Uterus (tissue), 4 donors: Measurements from ENCODE around the gene P2RY2. TPM values are rescaled to one million over a fixed set of nuclear protein-coding genes. Genes with fewer than 3 reads are reported as not detected.

Experiments used
- DNase-seq, 2 donors: peaks; one replicate each; pipeline ENCODE4 v3.0.0-alpha.2; 2019 to 2020
- H3K27ac ChIP-seq, 2 donors: fragments of 200-600 bp; sonication (generic); 1 replicate in 1 of 2; 2 replicates in 1 of 2; pipeline ENCODE4 v1.5.1; 2016 to 2018
- H3K27me3 ChIP-seq, 2 donors: fragments of 200-600 bp; sonication (generic); one replicate each; pipeline ENCODE4 v1.5.1; 2018 to 2019; ENCODE audit warnings: control low read depth in 1 of 2
- H3K36me3 ChIP-seq, 2 donors: fragments of 200-600 bp; sonication (generic); one replicate each; pipeline ENCODE4 v1.5.1; 2019; ENCODE audit warnings: control low read depth in 1 of 2
- H3K4me1 ChIP-seq, 2 donors: fragments of 200-600 bp; sonication (generic); one replicate each; pipeline ENCODE4 v1.5.1; 2018 to 2019; ENCODE audit warnings: control low read depth in 1 of 2
- H3K4me3 ChIP-seq, 2 donors: fragments of 200-600 bp; sonication (generic); 1 replicate in 1 of 2; 2 replicates in 1 of 2; pipeline ENCODE4 v1.5.1; 2018 to 2019; ENCODE audit warnings: mild to moderate bottlenecking in 1 of 2
- H3K9me3 ChIP-seq, 2 donors: fragments of 200-600 bp; sonication (generic); one replicate each; pipeline ENCODE4 v1.5.1; 2019; ENCODE audit warnings: control low read depth in 1 of 2
- CTCF ChIP-seq, 4 experiments: fragments of 200-600 bp in 2 of 4; fragments of 450-650 bp in 2 of 4; sonication (generic) in 2 of 4; IDR thresholded peaks; one replicate each; pipeline ENCODE4 v1.5.1; 2016 to 2019; ENCODE audit warnings: antibody characterized with exemption in 4 of 4, mild to moderate bottlenecking in 2 of 4, moderate library complexity in 1 of 4
- POLR2A ChIP-seq, 2 donors: fragments of 450-650 bp; IDR thresholded peaks; one replicate each; pipeline ENCODE4 v1.6.1; 2016; ENCODE audit warnings: antibody characterized with exemption in 2 of 2, mild to moderate bottlenecking in 1 of 2, moderate library complexity in 1 of 2
- intact Hi-C: fragments of 100-400 bp; cut with DNase I; formaldehyde crosslinking; loops from one replicate; pipeline ENCODE4 v1.15.1; 2023; ENCODE audit warnings: low total_unique reads
- total RNA-seq, 4 donors: library from RNA; depleted of rRNA in 3 of 4; stranded (reverse); fragments of >200 nt in 3 of 4; gene quantifications; one replicate each; pipeline versions ENCODE4 v1.1.0 to v1.2.4, GENCODE V29; 2014 to 2023
- donor health status: DM: yes; HTN: yes; CAD: no.

P2RY2 gene
- total RNA-seq, 4 donors from 2014 or later = 0.98 to 3.1 (median 2.8) TPM; not detected in 1

- Histone ChIP-seq H3K27me3 (no peaks in the 10 kb centered on the region), H3K9me3 (no peaks in the 10 kb centered on the region), H3K27ac (no peak overlapping the region), H3K36me3 (no peaks in the 10 kb centered on the region), H3K4me1 (no peaks in the 10 kb centered on the region), H3K4me3 (no peak overlapping the region)
- TF ChIP-seq POLR2A (IDR thresholded peaks at IDR 0.05) (no peak), CTCF (IDR thresholded peaks at IDR 0.05) (no peak)
- intact Hi-C loops = no loop called here
- peak in 1 of 2 donors; percentile 12 for DNase-seq
Measured at GRCh38 chr11:73203790-73204189, 14.3 kb upstream of the P2RY2 start.

DNA sequence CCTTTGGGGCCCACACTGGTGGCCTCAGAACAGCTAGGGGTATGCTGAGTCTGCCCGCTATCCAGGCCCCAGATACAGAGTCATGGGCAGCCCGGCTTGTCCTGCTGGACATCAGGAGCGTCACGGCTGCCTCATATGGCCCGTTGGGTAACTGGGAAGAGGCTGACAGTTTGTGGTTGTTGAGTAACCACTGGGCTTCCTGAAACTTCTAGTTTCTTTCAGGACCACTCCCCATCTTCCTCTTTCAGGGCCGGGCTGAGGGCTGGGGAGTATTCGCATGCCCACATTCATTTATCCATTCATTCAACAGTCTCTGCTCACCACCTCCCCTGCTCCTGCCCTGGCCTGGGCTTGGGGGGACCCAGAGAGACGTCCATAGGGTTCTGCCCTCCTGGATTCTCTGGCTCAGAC lies 13.4 kb upstream of the P2RY2 start:
- no peak overlapping the region for H3K27ac ChIP-seq
- H3K27me3 ChIP-seq = no peaks in the 10 kb centered on the region
- peak in 1 of 2 donors; percentile 11 for DNase-seq
- H3K4me3 ChIP-seq = no peak overlapping the region
- TF ChIP-seq POLR2A (IDR thresholded peaks at IDR 0.05) (no peak), CTCF (IDR thresholded peaks at IDR 0.05) (no peak)
- no peaks in the 10 kb centered on the region for H3K36me3 ChIP-seq
- H3K4me1 ChIP-seq = no peaks in the 10 kb centered on the region
- no peaks in the 10 kb centered on the region for H3K9me3 ChIP-seq
- intact Hi-C loops = no loop called here

GRCh38 chr11:73205661-73206343 lies 12.3 kb upstream of the P2RY2 start:
- Histone ChIP-seq H3K27ac (no peak overlapping the region), H3K9me3 (no peaks in the 10 kb centered on the region), H3K4me3 (no peak overlapping the region), H3K27me3 (no peaks in the 10 kb centered on the region), H3K36me3 (no peaks in the 10 kb centered on the region), H3K4me1 (no peaks in the 10 kb centered on the region)
- TF ChIP-seq POLR2A (IDR thresholded peaks at IDR 0.05) (no peak), CTCF (IDR thresholded peaks at IDR 0.05) (no peak)
- intact Hi-C loops = no loop called here
- DNase-seq = no peak

- no peak for DNase-seq
- intact Hi-C loops = no loop called here
- H3K27ac ChIP-seq = no peak overlapping the region
Measured at GRCh38 chr11:73206801-73207200, 11.3 kb upstream of the P2RY2 start.

More at GRCh38 chr11:73206801-73207200, 11.3 kb upstream of the P2RY2 start:
- no peak for TF ChIP-seq CTCF (IDR thresholded peaks at IDR 0.05)
- TF ChIP-seq POLR2A (IDR thresholded peaks at IDR 0.05) = no peak
- H3K9me3 ChIP-seq = no peaks in the 10 kb centered on the region
- H3K4me3 ChIP-seq = no peak overlapping the region
- H3K27me3 ChIP-seq = no peaks in the 10 kb centered on the region
- no peaks in the 10 kb centered on the region for H3K4me1 ChIP-seq
- no peaks in the 10 kb centered on the region for H3K36me3 ChIP-seq
